ENCODE measurements around the gene CCL15.

Gene CCL15

DNA sequence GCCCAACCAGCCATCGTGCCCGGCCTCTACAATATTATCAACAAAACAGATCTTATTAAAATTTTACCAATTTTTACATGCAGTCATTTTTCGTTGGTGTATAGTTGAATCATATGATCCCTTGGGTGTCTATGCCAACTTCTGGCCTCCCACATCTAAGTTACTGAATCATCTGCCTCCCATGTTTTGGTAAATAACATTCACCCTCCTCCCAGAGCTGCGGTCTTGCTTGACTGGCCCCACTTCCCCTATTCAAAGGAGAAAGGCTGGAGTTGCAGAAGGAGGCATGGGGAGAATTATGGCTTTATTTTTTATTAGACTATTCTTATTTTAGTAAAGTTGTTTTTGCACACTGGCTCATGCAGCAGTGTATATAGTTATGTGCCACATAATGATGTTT lies 34.9 kb upstream of the CCL15 start:
- no peaks in the 10 kb centered on the region for H3K9me2 ChIP-seq (ENCODE audit: low read depth, low read length)
- no peaks in the 10 kb centered on the region for H3K79me2 ChIP-seq (ENCODE audit: insufficient read depth, low read length)
- H3K4me3 ChIP-seq (ENCODE audit: low read depth, low read length, poor library complexity, severe bottlenecking) = no peak overlapping the region
- no peaks in the 10 kb centered on the region for H4K20me1 ChIP-seq (ENCODE audit: insufficient read depth, low read length)
- TF ChIP-seq EZH2 (IDR thresholded peaks at IDR 0.05; ENCODE audit: borderline replicate concordance, low read length) (no peak), CTCF (IDR thresholded peaks at IDR 0.05; ENCODE audit: low read length) (no peak)
- no peak overlapping the region for H2AFZ ChIP-seq (ENCODE audit: low read length)
- H3K9me3 ChIP-seq (ENCODE audit: low read length) = no peaks in the 10 kb centered on the region
- 0 out of 2 replicates have a peak, but pooled peaks cover 5% of the 10 kb centered on the region for H3K27me3 ChIP-seq (ENCODE audit: insufficient read depth, low read length)
- no peak overlapping the region for H3K4me2 ChIP-seq (ENCODE audit: low read length)
- no peaks in the 10 kb centered on the region for H3F3A ChIP-seq (ENCODE audit: insufficient read depth, low read length)
- H3K36me3 ChIP-seq (ENCODE audit: insufficient read depth, low read length) = no peaks in the 10 kb centered on the region
- H3K9ac ChIP-seq (ENCODE audit: low read length) = no peak overlapping the region
- H3K27ac ChIP-seq (ENCODE audit: low read depth, low read length, poor library complexity, severe bottlenecking) = no peak overlapping the region
- H3K4me1 ChIP-seq (ENCODE audit: insufficient read depth, low read length, severe bottlenecking) = no peaks in the 10 kb centered on the region

GRCh38 chr17:36034127-36034526 lies 32.8 kb upstream of the CCL15 start:
- H3K36me3 ChIP-seq (ENCODE audit: insufficient read depth, low read length) = no peaks in the 10 kb centered on the region
- no peak overlapping the region for H3K4me2 ChIP-seq (ENCODE audit: low read length)
- no peaks in the 10 kb centered on the region for H3K9me2 ChIP-seq (ENCODE audit: low read depth, low read length)
- H3K4me1 ChIP-seq (ENCODE audit: insufficient read depth, low read length, severe bottlenecking) = no peaks in the 10 kb centered on the region
- H3F3A ChIP-seq (ENCODE audit: insufficient read depth, low read length) = no peaks in the 10 kb centered on the region
- H3K4me3 ChIP-seq (ENCODE audit: low read depth, low read length, poor library complexity, severe bottlenecking) = no peak overlapping the region
- no peaks in the 10 kb centered on the region for H4K20me1 ChIP-seq (ENCODE audit: insufficient read depth, low read length)
- no peaks in the 10 kb centered on the region for H3K9me3 ChIP-seq (ENCODE audit: low read length)
- 0 out of 2 replicates have a peak, but pooled peaks cover 5% of the 10 kb centered on the region for H3K27me3 ChIP-seq (ENCODE audit: insufficient read depth, low read length)
- H3K79me2 ChIP-seq (ENCODE audit: insufficient read depth, low read length) = no peaks in the 10 kb centered on the region
- no peak overlapping the region for H2AFZ ChIP-seq (ENCODE audit: low read length)
- no peak for TF ChIP-seq EZH2 (IDR thresholded peaks at IDR 0.05; ENCODE audit: borderline replicate concordance, low read length)
- TF ChIP-seq CTCF (IDR thresholded peaks at IDR 0.05; ENCODE audit: low read length) = no peak
- H3K27ac ChIP-seq (ENCODE audit: low read depth, low read length, poor library complexity, severe bottlenecking) = no peak overlapping the region
- H3K9ac ChIP-seq (ENCODE audit: low read length) = no peak overlapping the region

GRCh38 chr17:36030956-36031355 lies 29.6 kb upstream of the CCL15 start:
- 0 out of 2 replicates have a peak, but pooled peaks cover 5% of the 10 kb centered on the region for H3K27me3 ChIP-seq (ENCODE audit: insufficient read depth, low read length)
- H3K4me2 ChIP-seq (ENCODE audit: low read length) = no peak overlapping the region
- no peaks in the 10 kb centered on the region for H3K9me2 ChIP-seq (ENCODE audit: low read depth, low read length)
- H3K9ac ChIP-seq (ENCODE audit: low read length) = no peak overlapping the region
- H3K4me1 ChIP-seq (ENCODE audit: insufficient read depth, low read length, severe bottlenecking) = no peaks in the 10 kb centered on the region
- no peak overlapping the region for H3K27ac ChIP-seq (ENCODE audit: low read depth, low read length, poor library complexity, severe bottlenecking)
- no peak for TF ChIP-seq CTCF (IDR thresholded peaks at IDR 0.05; ENCODE audit: low read length)
- TF ChIP-seq EZH2 (IDR thresholded peaks at IDR 0.05; ENCODE audit: borderline replicate concordance, low read length) = no peak
- no peaks in the 10 kb centered on the region for H3F3A ChIP-seq (ENCODE audit: insufficient read depth, low read length)
- H2AFZ ChIP-seq (ENCODE audit: low read length) = no peak overlapping the region
- H3K4me3 ChIP-seq (ENCODE audit: low read depth, low read length, poor library complexity, severe bottlenecking) = no peak overlapping the region
- H3K36me3 ChIP-seq (ENCODE audit: insufficient read depth, low read length) = no peaks in the 10 kb centered on the region
- no peaks in the 10 kb centered on the region for H3K9me3 ChIP-seq (ENCODE audit: low read length)
- H3K79me2 ChIP-seq (ENCODE audit: insufficient read depth, low read length) = no peaks in the 10 kb centered on the region
- H4K20me1 ChIP-seq (ENCODE audit: insufficient read depth, low read length) = no peaks in the 10 kb centered on the region
